ENCODE measurements around the gene BRCC3. TPM values are rescaled to one million over a fixed set of nuclear protein-coding genes. Genes with fewer than 3 reads are reported as not detected.

The BRCC3 gene
- polyA plus RNA-seq, 1 donor (not counting 4 experiments of a cell fraction or from before 2014, with no cell fraction given): 24.8 TPM

- DNase-seq (ENCODE audit: low read depth, low spot score) (no peak), FAIRE-seq (no peak)
- H3K27me3 ChIP-seq (ENCODE audit: control insufficient read depth, extremely low read depth, insufficient read depth, low read length): no peaks in the 10 kb centered on the region
- no peaks in the 10 kb centered on the region for H4K20me1 ChIP-seq (ENCODE audit: control insufficient read depth, extremely low read depth, insufficient read depth, low read length)
- no peak overlapping the region for H3K27ac ChIP-seq (ENCODE audit: control insufficient read depth, insufficient read depth, low read length)
- no peak overlapping the region for H3K4me2 ChIP-seq (ENCODE audit: control insufficient read depth, extremely low read depth, insufficient read depth, low read depth, low read length)
- no peak overlapping the region for H3K4me3 ChIP-seq (ENCODE audit: control insufficient read depth in 2 of 3, extremely low read depth in 1 of 3, insufficient read depth in 2 of 3, low read depth in 1 of 3, low read length in 3 of 3)
- H2AFZ ChIP-seq (ENCODE audit: control insufficient read depth, low read length): no peak overlapping the region
- no peaks in the 10 kb centered on the region for H3K9me3 ChIP-seq (ENCODE audit: control insufficient read depth, low read depth, low read length)
- no peaks in the 10 kb centered on the region for H3K9me1 ChIP-seq (ENCODE audit: control insufficient read depth, extremely low read depth, insufficient read depth, low read length)
- H3K4me1 ChIP-seq (ENCODE audit: control insufficient read depth, extremely low read depth, insufficient read depth, low read length): peaks cover 4% of the 10 kb centered on the region
- dilution Hi-C loops (cut with MboI; ENCODE audit: extremely low pct_ligation_motif_present, low sequenced_read_pairs): no loop called here
- H3K9ac ChIP-seq (ENCODE audit: control insufficient read depth, extremely low read depth, insufficient read depth, low read length): no peak overlapping the region
- no peaks in the 10 kb centered on the region for H3K36me3 ChIP-seq (ENCODE audit: control insufficient read depth in 2 of 2, extremely low read depth in 1 of 2, insufficient read depth in 2 of 2, low read length in 2 of 2)
- H3K79me2 ChIP-seq (ENCODE audit: control insufficient read depth, insufficient read depth, low read length): no peaks in the 10 kb centered on the region
- TF ChIP-seq CTCF (optimal IDR thresholded peaks at IDR 0.05 in 1 of 3, IDR thresholded peaks at IDR 0.05 in 1 of 3, conservative IDR thresholded peaks at IDR 0.05 in 1 of 3; ENCODE audit: extremely low read depth in 1 of 3, insufficient read depth in 2 of 3, low read length in 3 of 3): no peak
- no peak for TF ChIP-seq EZH2 (IDR thresholded peaks at IDR 0.05; ENCODE audit: low read length)
These were observed 15.8 kb upstream of the BRCC3 start for GRCh38 chrX:155055494-155055893.

GRCh38 chrX:155056471-155056870 is 14.8 kb upstream of the BRCC3 start:
- Histone ChIP-seq H4K20me1 (ENCODE audit: control insufficient read depth, extremely low read depth, insufficient read depth, low read length) (no peaks in the 10 kb centered on the region), H3K9ac (ENCODE audit: control insufficient read depth, extremely low read depth, insufficient read depth, low read length) (no peak overlapping the region), H3K27ac (ENCODE audit: control insufficient read depth, insufficient read depth, low read length) (no peak overlapping the region), H3K4me2 (ENCODE audit: control insufficient read depth, extremely low read depth, insufficient read depth, low read depth, low read length) (no peak overlapping the region), H3K4me3 (ENCODE audit: control insufficient read depth in 2 of 3, extremely low read depth in 1 of 3, insufficient read depth in 2 of 3, low read depth in 1 of 3, low read length in 3 of 3) (no peak overlapping the region), H3K9me1 (ENCODE audit: control insufficient read depth, extremely low read depth, insufficient read depth, low read length) (no peaks in the 10 kb centered on the region), H3K36me3 (ENCODE audit: control insufficient read depth in 2 of 2, extremely low read depth in 1 of 2, insufficient read depth in 2 of 2, low read length in 2 of 2) (no peaks in the 10 kb centered on the region), H3K27me3 (ENCODE audit: control insufficient read depth, extremely low read depth, insufficient read depth, low read length) (no peaks in the 10 kb centered on the region), H2AFZ (ENCODE audit: control insufficient read depth, low read length) (no peak overlapping the region), H3K4me1 (ENCODE audit: control insufficient read depth, extremely low read depth, insufficient read depth, low read length) (peaks cover 4% of the 10 kb centered on the region), H3K79me2 (ENCODE audit: control insufficient read depth, insufficient read depth, low read length) (no peaks in the 10 kb centered on the region), H3K9me3 (ENCODE audit: control insufficient read depth, low read depth, low read length) (no peaks in the 10 kb centered on the region)
- DNase-seq (ENCODE audit: low read depth, low spot score): no peak
- dilution Hi-C loops (cut with MboI; ENCODE audit: extremely low pct_ligation_motif_present, low sequenced_read_pairs): no loop called here
- no peak for FAIRE-seq
- TF ChIP-seq EZH2 (IDR thresholded peaks at IDR 0.05; ENCODE audit: low read length): no peak
- no peak for TF ChIP-seq CTCF (optimal IDR thresholded peaks at IDR 0.05 in 1 of 3, IDR thresholded peaks at IDR 0.05 in 1 of 3, conservative IDR thresholded peaks at IDR 0.05 in 1 of 3; ENCODE audit: extremely low read depth in 1 of 3, insufficient read depth in 2 of 3, low read length in 3 of 3)
